Endothelial cell of umbilical vein (primary cell): Measurements from ENCODE around the gene ALG6. TPM values are rescaled to one million over a fixed set of nuclear protein-coding genes. Genes with fewer than 3 reads are reported as not detected.

Experiments
- BruUV-seq: library from RNA; stranded (reverse); fragments of 400-500 nt; replicated peaks from 2 replicates; lab custom pipeline; 2021; lab: Mats Ljungman, UMichigan
- CTCF ChIA-PET: fragments of 300-600, 350-600 bp; sonication (Branson Sonifier 250); formaldehyde crosslinking; loops from one replicate; lab custom pipeline; 2021; ENCODE audit warnings: antibody characterized with exemption, inconsistent platforms; lab: Charles Lee
- POLR2A ChIA-PET: fragments of 300-600, 350-600 bp; sonication (Branson Sonifier 250); formaldehyde crosslinking; loops from one replicate; lab custom pipeline; 2021; ENCODE audit warnings: antibody characterized with exemption, inconsistent platforms; lab: Charles Lee
- DNase-seq: peaks from one replicate; pipeline ENCODE4 v3.0.0-alpha.2; 2011; ENCODE audit warnings: low read depth, low spot score
- FAIRE-seq: peaks from 2 replicates; lab custom pipeline; 2011; peaks lifted over from hg19 to GRCh38; lab: Jason Lieb, UNC
- H2AFZ ChIP-seq: 2 replicates; pipeline ENCODE4 v1.6.0; 2012; ENCODE audit warnings: low read depth, low read length, control low read depth, inconsistent platforms
- H3K27ac ChIP-seq: 2 replicates; pipeline ENCODE4 v1.5.1; 2011; ENCODE audit warnings: low read depth, mild to moderate bottlenecking, control low read depth, low read length, moderate library complexity; ENCODE audit not compliant: insufficient read depth
- H3K27me3 ChIP-seq, 2 experiments: 2 replicates each; pipeline versions ENCODE4 v1.6.0 to v1.6.1; 2011; ENCODE audit warnings: low read length in 2 of 2, mixed read lengths in 1 of 2; ENCODE audit not compliant: control insufficient read depth in 2 of 2, insufficient read depth in 2 of 2
- H3K36me3 ChIP-seq, 2 experiments: 2 replicates in 1 of 2; 3 replicates in 1 of 2; pipeline ENCODE4 v1.5.1; 2011; ENCODE audit warnings: low read length in 2 of 2, mild to moderate bottlenecking in 1 of 2, moderate library complexity in 1 of 2; ENCODE audit not compliant: control insufficient read depth in 2 of 2, insufficient read depth in 2 of 2; ENCODE audit errors: extremely low read depth in 1 of 2
- H3K4me1 ChIP-seq: 3 replicates; pipeline ENCODE4 v1.5.1; 2011; ENCODE audit warnings: mild to moderate bottlenecking, low read length; ENCODE audit not compliant: control insufficient read depth, insufficient read depth; ENCODE audit errors: extremely low read depth
- H3K4me2 ChIP-seq: 2 replicates; pipeline ENCODE4 v1.6.1; 2011; ENCODE audit warnings: low read length, control low read depth, mixed read lengths; ENCODE audit not compliant: insufficient read depth
- H3K4me3 ChIP-seq, 3 experiments: fragments of 200-600 bp in 1 of 3; sonication (generic), shearing (Covaris generic) in 1 of 3; replicated peaks in 1 of 3; 2 replicates each; pipeline ENCODE4 v1.5.1; 2011 to 2016; ENCODE audit warnings: control low read depth in 3 of 3, low read length in 3 of 3, mild to moderate bottlenecking in 2 of 3, inconsistent platforms in 1 of 3, low read depth in 1 of 3, moderate library complexity in 1 of 3; ENCODE audit not compliant: insufficient read depth in 1 of 3
- H3K79me2 ChIP-seq: 2 replicates; pipeline ENCODE4 v1.6.0; 2012; ENCODE audit warnings: low read length, inconsistent platforms; ENCODE audit not compliant: control insufficient read depth, insufficient read depth
- H3K9ac ChIP-seq: replicated peaks from 2 replicates; pipeline ENCODE3; 2011; ENCODE audit warnings: low read length, control low read depth; ENCODE audit not compliant: insufficient read depth; ENCODE audit errors: extremely low read depth
- H3K9me1 ChIP-seq: replicated peaks from 3 replicates; pipeline ENCODE4 v1.6.0; 2011; ENCODE audit warnings: mild to moderate bottlenecking, low read length; ENCODE audit not compliant: control insufficient read depth, insufficient read depth; ENCODE audit errors: extremely low read depth
- H3K9me3 ChIP-seq: replicated peaks from 2 replicates; pipeline ENCODE4 v1.5.1; 2012; ENCODE audit warnings: low read length, inconsistent platforms; ENCODE audit not compliant: control insufficient read depth, insufficient read depth
- H4K20me1 ChIP-seq: replicated peaks from 2 replicates; pipeline ENCODE3; 2011; ENCODE audit warnings: mild to moderate bottlenecking, low read length; ENCODE audit not compliant: control insufficient read depth, insufficient read depth; ENCODE audit errors: extremely low read depth
- EZH2 ChIP-seq: IDR thresholded peaks from 2 replicates; pipeline ENCODE4 v1.6.1; 2012; ENCODE audit warnings: borderline replicate concordance, low read depth, mild to moderate bottlenecking, moderate library complexity, low read length, inconsistent platforms; ENCODE audit not compliant: severe bottlenecking
- FOS ChIP-seq: IDR thresholded peaks from 2 replicates; pipeline ENCODE4 v1.6.1; 2011; ENCODE audit warnings: mild to moderate bottlenecking, low read length, moderate library complexity, borderline replicate concordance; ENCODE audit not compliant: insufficient read depth
- GATA2 ChIP-seq: IDR thresholded peaks from 2 replicates; pipeline ENCODE4 v1.7.0; 2011; ENCODE audit warnings: low read depth, mild to moderate bottlenecking, moderate library complexity, mixed read lengths, low read length; ENCODE audit not compliant: insufficient read length, insufficient read depth
- JUN ChIP-seq: IDR thresholded peaks from 2 replicates; pipeline ENCODE4 v1.6.1; 2011; ENCODE audit warnings: borderline replicate concordance, low read depth; ENCODE audit not compliant: insufficient read length, insufficient read depth
- MYC ChIP-seq: IDR thresholded peaks from one replicate; pipeline ENCODE4 v1.6.1; 2011; ENCODE audit warnings: mild to moderate bottlenecking, low read depth, low read length
- POLR2A ChIP-seq: IDR thresholded peaks from 2 replicates; pipeline ENCODE4 v1.6.1; 2012; ENCODE audit warnings: low read depth, mild to moderate bottlenecking, control low read depth, low read length
- POLR2AphosphoS5 ChIP-seq: IDR thresholded peaks from 2 replicates; pipeline ENCODE4 v1.6.1; 2012; ENCODE audit warnings: low read depth, mild to moderate bottlenecking, control low read depth, low read length, moderate library complexity; ENCODE audit not compliant: insufficient read depth
- dilution Hi-C: fragments of 300-500 bp; cut with MboI; formaldehyde crosslinking; loops from one replicate; pipeline ENCODE4 v1.15.0; 2019; ENCODE audit warnings: low sequenced_read_pairs; ENCODE audit not compliant: extremely low pct_ligation_motif_present
- intact Hi-C: fragments of 100-400 bp; cut with micrococcal nuclease; formaldehyde crosslinking; loops from one replicate; pipeline ENCODE4 v1.10.0; 2022
- polyA plus RNA-seq, 4 experiments: library from polyadenylated mRNA; depleted of rRNA in 3 of 4; stranded (reverse) in 3 of 4; unstranded in 1 of 4; fragments of >200 nt; gene quantifications; 2 replicates each; pipeline versions ENCODE4 v1.2.1 to v1.2.3, GENCODE V29; 2011 to 2012; ENCODE audit warnings: missing spikeins in 1 of 4
- total RNA-seq: library from RNA; stranded (reverse); gene quantifications from 2 replicates; pipeline ENCODE4 v1.2.3, GENCODE V29; 2021
- TF ChIP-seq, protein P1 (sequence below), 2 donors: IDR thresholded peaks; 1 replicate in 1 of 2; 2 replicates in 1 of 2; pipeline ENCODE4 v1.5.1; 2011; ENCODE audit warnings: low read length in 2 of 2, mild to moderate bottlenecking in 2 of 2, moderate library complexity in 2 of 2, control low read depth in 1 of 2, inconsistent platforms in 1 of 2, low read depth in 1 of 2; ENCODE audit not compliant: insufficient read depth in 1 of 2; ENCODE audit errors: extremely low read depth in 1 of 2
- TF ChIP-seq, protein P2 (sequence below): IDR thresholded peaks from 2 replicates; pipeline ENCODE4 v1.6.1; 2011; ENCODE audit not compliant: insufficient read depth, insufficient read length

Gene ALG6
- total and polyA plus RNA-seq, 2 donors (not counting 3 experiments of a cell fraction or from before 2014, with no cell fraction given) = 14.4 to 17.3 TPM

DNA sequence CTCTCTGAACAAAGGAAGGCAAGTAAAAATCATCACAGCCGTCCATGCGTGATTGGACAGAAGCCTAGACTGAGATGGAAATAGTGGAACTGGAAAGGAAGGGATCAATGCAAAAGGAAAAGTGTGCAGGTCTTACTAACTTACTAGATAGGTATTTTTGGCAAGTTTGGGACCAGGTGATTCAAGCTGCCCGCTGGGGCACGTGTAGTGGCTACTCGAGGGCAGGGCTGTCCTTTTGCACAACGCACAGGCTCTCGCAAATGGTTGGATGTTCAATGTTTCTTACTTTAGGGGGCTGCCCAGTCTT lies 566 bp upstream of the ALG6 start:
- Histone ChIP-seq H3K9me3 (no peaks in the 10 kb centered on the region), H3K27me3 (peaks cover 0 to 2% of the 10 kb centered on the region in 2 experiments), H3K4me2 (peak overlapping the region; percentile 52), H3K79me2 (no peaks in the 10 kb centered on the region), H3K9ac (peak overlapping the region; percentile 10), H3K27ac (no peak overlapping the region), H3K4me1 (peaks cover 10% of the 10 kb centered on the region), H3K4me3 (peak overlapping the region; percentile 9 to 92 (median 65)), H2AFZ (peak overlapping the region; percentile 92), H3K36me3 (peaks cover 0 to 1% of the 10 kb centered on the region in 2 experiments), H3K9me1 (peaks cover 3% of the 10 kb centered on the region), H4K20me1 (no peaks in the 10 kb centered on the region)
- TF ChIP-seq JUN (no peak), POLR2A (no peak), FOS (no peak), POLR2AphosphoS5 (no peak), EZH2 (no peak), GATA2 (no peak), MYC (no peak)
- TF ChIP-seq, protein P1, sequence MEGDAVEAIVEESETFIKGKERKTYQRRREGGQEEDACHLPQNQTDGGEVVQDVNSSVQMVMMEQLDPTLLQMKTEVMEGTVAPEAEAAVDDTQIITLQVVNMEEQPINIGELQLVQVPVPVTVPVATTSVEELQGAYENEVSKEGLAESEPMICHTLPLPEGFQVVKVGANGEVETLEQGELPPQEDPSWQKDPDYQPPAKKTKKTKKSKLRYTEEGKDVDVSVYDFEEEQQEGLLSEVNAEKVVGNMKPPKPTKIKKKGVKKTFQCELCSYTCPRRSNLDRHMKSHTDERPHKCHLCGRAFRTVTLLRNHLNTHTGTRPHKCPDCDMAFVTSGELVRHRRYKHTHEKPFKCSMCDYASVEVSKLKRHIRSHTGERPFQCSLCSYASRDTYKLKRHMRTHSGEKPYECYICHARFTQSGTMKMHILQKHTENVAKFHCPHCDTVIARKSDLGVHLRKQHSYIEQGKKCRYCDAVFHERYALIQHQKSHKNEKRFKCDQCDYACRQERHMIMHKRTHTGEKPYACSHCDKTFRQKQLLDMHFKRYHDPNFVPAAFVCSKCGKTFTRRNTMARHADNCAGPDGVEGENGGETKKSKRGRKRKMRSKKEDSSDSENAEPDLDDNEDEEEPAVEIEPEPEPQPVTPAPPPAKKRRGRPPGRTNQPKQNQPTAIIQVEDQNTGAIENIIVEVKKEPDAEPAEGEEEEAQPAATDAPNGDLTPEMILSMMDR (IDR thresholded peaks at IDR 0.05; ENCODE audit: extremely low read depth in 1 of 2, insufficient read depth in 1 of 2, low read depth in 1 of 2, low read length in 2 of 2) = no peak
- TF ChIP-seq, protein P2, sequence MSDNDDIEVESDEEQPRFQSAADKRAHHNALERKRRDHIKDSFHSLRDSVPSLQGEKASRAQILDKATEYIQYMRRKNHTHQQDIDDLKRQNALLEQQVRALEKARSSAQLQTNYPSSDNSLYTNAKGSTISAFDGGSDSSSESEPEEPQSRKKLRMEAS = no peak
- peak; percentile 4 for DNase-seq
- intact Hi-C loops (loop anchor here (1.0 to 5.0 kb wide), 4 partner anchors 38 to 156 kb away; partner anchors contain the start of genes EFCAB7 and ITGB3BP), dilution Hi-C loops (no loop called here)
- no peak for FAIRE-seq
- BruUV-seq = no TSS peak
- ChIA-PET CTCF (no interaction called here), POLR2A (no interaction called here)
